IPS-18c (cell line): Measurements from ENCODE around the gene SCARB1.

Source experiments
- H3K4me3 ChIP-seq: 2 replicates; pipeline ENCODE4 v1.7.0; 2013; ENCODE audit warnings: low read depth, mild to moderate bottlenecking, low read length, moderate library complexity; ENCODE audit not compliant: insufficient read depth
- H3K9me3 ChIP-seq: one replicate; pipeline ENCODE4 v1.6.1; 2013; ENCODE audit warnings: mild to moderate bottlenecking, low read length, moderate library complexity; ENCODE audit not compliant: control insufficient read depth, insufficient read depth

SCARB1 gene

DNA sequence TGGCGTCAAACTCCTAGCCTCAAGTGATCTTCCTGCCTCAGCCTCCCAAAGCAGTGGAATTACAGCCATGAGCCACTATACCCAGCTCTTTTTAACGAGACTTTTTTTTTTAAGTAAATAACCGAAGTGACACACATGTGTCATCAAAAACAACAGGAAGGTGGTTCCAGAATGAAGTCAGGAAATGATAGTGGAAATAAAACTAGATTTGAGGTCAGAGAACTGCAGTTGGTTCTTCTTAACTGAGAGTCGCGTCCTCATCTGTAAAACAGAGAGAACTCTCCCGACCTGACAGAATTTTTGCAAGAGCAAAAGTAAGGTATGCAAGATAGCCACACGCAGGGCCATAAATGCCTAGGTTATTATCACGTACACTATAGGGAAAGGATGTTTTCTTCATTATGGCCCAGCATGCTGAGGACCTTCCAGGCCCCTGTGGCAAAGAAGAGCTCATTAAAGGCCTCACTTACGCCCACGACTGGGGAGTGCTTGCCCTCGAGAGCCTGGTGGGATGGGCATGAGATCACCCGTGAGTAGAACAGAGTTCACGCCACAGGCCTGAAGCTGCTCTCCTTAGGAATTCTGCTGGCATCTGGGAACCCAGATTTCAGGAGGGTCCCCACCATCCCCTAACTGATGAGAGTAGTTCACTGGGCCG lies 67.2 kb downstream of the SCARB1 start:
- Histone ChIP-seq H3K9me3 (no peaks in the 10 kb centered on the region), H3K4me3 (no peak overlapping the region)

DNA sequence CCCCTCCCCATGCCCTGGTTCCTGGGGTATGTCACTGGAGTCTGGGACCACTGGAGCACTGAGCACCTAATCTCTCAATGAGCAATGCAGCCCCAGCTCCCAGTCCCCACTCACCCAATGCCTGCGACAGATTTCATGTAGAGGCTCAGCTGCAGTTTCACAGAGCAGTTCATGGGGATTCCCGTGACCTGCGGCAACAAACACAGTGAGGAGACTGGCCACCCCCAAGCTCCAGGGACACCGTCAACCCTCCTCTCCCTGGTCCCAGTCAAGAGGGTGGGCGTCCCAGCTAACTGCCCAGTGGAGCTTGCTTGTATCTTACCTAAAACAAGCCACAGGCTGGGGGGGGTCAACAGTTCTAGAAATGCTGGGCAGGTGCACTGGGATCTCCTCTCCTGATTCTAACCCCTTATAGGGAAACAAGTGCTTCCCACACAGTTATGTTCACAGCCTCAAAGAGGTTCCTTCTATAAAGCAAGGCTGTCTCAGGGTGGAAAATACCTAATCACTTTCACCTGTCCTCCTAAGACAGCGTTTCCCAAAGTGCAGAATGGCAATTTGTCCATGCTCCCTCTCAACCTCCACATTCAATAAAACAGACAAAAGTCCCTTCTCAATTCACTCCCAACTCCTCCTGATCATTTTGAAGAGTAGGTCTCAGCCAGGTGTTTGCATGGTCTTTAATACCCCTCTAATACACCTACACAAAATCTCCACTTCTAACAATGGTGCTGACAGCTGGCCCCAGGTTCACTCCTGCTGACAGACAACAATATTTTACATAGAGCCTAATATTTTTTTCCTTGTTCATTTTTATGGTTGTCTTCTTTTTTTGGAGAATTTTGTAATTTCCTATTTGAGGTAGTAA lies 68.3 kb downstream of the SCARB1 start:
- no peak overlapping the region for H3K4me3 ChIP-seq
- H3K9me3 ChIP-seq = no peaks in the 10 kb centered on the region

DNA sequence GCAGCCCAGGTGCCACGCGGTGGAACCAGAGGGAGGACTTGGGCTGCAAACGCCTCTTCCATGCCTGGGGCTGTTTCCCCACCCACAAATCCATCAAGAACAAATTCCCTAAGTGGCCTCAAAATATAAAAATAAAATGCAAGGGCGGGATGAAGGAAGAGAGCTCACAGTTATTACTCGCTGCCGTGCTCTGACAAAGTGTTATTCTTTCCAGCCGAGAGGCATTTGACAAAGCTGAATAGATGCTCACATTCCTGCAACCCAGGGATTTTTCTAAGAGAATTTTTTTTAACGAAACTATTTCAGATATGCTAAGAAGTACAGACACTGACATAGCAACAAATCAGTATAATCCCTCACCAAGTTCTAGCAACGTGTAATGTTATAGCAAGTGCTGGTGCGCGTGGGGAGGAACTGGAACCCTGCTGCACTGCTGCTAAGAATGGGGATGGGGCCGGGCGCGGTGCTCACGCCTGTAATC lies 70.7 kb downstream of the SCARB1 start:
- Histone ChIP-seq H3K9me3 (no peaks in the 10 kb centered on the region), H3K4me3 (no peak overlapping the region)

DNA sequence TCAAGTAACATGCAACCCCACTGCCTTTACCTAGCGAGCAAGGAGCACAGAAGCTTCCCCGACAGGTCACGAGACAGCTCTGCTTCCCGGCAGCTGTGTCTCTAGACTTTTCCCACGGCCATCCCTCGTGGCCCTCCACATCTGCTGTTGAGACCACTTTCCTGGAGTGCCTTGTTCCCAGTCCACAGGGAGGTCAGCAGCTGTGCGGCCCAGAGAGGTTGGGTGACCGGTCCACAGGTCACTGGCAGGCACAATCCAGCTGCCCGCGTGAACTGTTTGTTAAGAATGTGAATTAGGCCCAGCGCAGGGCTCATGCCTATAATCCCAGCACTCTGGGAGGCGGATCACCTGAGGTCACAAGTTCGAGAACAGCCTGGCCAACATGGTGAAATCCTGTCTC lies 71.5 kb downstream of the SCARB1 start:
- Histone ChIP-seq H3K4me3 (no peak overlapping the region), H3K9me3 (no peaks in the 10 kb centered on the region)

DNA sequence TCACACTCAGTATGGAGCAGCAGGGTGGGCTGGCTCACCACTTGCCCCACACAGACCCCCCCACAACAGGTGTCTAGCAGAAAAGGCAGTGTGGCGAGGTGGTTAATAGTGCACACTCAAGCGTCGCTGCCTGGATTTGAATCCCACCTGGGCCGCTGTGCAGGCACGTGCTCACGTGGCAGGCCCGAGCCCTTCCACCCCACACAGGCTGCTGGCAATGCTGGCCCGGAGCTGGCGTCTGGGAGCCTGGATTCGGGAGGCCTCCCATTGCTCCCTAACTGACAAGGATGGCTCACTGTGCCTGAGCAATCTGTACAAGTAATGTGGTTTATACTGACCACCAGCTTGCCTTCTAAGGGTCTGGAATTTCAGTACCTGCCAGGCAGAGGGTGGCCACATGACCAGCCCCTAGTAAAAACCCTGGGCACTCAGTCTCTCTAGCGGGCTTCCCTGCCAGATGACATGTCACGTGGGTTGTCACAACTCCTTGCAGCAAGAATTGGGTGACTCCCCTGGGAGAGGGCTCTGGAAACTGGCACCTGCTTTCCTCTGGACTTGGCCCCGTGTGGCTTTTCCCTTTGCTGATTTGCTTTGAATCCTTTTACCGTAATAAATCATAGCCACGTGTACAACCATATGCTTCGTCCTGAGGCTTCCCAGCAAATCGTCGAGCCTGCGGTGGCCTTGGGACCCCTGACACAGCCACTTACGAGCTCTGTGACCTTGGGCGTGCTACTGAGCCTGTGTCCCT lies 72.8 kb downstream of the SCARB1 start:
- H3K9me3 ChIP-seq = no peaks in the 10 kb centered on the region
- H3K4me3 ChIP-seq = no peak overlapping the region

DNA sequence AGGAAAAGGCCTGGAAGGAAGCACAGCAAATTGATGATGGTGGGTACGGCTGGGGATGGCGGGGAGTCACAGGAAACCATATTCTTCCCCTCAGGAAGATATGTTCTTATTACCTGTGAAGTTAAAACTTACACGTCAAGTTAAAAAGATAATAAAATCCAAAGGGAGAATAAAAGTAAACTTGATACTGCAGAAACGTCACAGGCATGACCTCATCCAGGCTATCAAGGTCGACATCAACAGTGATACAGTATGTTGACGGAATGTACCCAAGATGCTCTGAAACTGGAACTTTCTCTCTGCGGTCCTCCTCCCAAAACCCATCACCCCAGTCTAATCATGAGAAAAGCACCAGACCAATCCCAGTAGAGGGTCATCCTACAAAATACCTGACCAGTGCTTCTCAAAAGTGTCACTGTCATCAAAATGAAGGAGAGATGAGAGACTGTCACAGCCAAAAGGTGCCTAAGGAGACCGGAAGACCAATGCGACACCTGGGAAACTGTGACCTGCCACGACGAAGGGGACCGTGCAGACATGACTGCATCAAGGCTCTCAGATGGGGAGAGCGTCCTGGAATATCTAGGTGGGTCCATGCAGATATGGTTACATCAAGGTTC lies 74.6 kb downstream of the SCARB1 start:
- no peak overlapping the region for H3K4me3 ChIP-seq
- H3K9me3 ChIP-seq = no peaks in the 10 kb centered on the region

DNA sequence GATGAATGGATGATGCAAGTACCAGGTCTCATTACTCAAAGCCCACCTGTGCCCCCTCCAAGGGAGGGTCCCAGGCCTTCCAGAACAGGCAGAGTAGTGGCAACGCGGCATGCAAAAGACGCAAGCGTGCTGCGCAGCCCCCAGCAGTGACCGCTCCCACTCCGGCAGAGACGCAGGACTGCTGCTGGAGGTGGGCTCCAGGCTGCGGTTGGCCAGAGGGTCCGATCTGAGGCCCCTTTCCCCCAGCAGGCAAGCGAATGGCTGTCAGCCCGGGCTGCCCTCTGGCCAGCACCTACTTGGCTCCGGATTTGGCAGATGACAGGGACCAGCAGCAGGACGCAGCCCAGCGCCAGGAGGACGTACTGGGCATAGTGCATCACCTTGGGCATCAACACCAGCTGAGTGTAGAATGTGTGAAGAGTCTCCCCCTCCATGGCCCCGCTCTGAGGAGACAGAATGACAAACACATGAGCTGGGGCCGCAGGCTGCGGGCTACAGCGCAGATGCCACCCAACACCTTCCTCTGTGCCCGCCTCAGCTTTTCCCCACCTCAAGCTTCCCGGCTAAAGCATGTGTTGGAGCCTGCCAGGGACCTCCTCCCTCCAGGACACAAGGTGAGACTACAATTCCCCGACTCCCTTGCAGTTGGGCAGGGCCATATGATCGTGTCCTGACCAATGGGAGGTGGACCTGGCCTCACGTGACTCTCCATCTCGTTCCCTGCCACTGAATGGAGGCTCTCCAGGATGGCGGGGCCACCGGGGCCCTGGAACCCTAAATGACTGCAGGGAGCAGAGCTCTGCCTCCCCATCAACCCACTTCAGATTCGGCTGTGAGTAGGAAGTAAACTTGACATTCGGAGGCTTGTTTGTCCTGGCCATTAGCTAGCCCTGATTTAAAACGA lies 77.4 kb downstream of the SCARB1 start:
- Histone ChIP-seq H3K9me3 (no peaks in the 10 kb centered on the region), H3K4me3 (peak overlapping the region; percentile 6; the same call in 1 of the 2 replicates)

DNA sequence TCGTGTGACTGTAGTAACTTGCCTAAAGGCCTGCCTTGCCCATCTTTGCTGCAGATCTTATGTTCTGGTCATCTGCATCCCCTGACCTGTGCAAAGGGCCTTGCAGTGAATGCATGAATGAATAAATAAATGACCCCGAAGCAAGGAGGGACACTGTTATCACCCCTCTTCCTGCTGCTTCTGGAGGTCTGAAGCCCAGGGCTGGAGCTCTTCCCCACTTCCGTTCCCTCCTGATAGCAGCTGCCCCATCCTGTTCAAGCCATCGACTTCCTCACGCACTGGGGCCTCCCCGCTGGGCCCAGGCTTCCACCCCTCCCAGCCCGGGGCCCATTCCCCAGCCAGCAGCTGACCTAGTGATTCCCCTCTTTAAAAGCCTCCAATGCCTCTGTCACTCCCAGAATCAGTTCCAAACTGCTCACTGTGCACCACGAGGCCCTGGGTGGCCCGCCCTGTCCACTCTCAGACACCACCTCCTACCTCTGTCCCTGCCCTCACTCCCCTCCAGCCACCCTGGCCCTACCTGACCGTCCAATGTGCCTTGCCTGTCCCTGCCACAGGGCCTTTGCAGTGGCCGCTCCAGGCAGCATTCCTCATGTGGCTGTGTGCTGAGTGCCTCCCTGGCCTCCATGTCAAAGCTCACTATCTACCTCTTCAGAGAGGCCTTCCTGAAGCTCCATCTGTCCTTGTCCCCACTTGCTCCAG lies 78.6 kb downstream of the SCARB1 start:
- Histone ChIP-seq H3K9me3 (no peaks in the 10 kb centered on the region), H3K4me3 (no peak overlapping the region)

DNA sequence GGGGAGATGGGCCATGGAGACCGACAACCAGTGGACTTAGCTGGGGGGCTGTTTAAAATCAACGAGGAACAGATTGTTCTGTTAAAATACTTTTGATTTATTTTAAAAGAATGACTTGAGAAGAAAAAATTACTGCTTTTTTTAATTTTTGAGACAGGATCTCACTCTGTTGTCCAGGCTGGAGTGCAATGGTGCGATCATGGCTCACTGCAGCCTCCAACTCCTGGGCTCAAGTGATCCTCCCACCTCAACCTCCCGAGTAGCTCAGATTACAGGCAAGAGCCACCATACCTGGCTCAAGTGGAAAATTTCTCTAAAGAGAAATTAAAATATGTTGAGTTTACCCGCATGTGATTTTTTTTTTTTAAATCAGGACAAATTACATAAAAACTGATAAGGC lies 80.6 kb downstream of the SCARB1 start:
- Histone ChIP-seq H3K9me3 (no peaks in the 10 kb centered on the region), H3K4me3 (no peak overlapping the region)

DNA sequence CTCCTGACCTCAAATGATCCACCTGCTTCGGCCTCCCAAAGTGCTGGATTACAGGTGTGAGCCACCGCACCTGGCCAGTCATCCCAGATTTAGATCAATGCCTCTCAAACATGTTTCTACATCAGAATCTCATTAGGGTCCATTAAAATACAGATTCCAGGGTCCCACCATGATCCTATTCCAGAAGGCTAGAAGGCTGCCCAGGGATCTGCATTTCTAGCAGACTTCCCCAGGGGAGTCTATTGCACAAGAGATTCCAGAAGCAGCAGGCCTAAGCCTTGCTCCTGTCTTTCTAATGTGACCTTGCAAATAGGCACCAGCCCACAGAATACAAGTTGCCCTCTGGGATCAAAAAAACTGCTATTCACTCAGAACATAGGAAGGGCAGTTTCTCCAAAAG lies 81.5 kb downstream of the SCARB1 start:
- no peak overlapping the region for H3K4me3 ChIP-seq
- H3K9me3 ChIP-seq = no peaks in the 10 kb centered on the region

DNA sequence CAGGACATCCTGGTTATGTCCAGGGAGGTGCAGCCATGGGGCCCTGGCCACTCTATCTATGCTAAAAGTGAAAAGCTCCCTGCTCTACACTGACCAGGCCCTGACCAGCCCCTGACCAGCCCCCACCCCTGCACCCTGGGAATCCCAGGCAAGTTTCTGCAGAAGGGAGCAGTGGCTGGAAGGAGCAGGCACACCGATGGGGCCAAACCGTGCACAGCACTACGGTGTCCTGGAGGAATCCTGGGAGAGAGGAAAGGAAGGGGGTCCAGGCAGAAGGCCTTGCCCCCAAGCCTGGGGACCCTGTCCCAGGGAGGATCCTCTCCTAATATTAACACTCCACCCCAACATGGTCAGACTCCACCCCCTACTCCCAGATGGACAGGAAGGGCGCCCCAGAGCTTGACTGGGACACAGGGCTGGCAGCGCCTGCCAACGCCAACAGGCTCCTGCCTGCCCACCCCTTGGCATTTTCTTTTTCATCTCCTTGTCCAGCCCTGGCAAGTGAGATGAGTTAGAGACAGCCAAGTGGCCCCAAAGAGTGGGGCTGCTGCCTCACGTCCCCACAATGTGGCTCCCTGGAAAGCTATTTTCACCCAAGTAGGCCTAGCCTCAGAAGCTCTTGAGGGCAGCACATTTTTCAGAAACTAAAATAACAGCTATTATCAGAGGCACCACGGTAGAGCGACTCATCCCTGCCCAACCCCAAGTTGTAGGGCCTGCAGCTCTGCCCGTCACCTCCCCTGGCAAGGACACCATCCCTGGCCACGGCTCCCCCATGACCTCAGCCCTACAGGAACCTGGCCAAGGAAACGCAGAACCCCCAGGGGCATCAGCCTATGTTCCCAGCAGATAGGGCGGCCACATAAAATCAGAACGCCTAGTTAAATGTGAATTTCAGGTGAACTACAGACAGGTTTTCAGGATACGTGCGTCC lies 82.6 kb downstream of the SCARB1 start:
- Histone ChIP-seq H3K9me3 (no peaks in the 10 kb centered on the region), H3K4me3 (no peak overlapping the region)

DNA sequence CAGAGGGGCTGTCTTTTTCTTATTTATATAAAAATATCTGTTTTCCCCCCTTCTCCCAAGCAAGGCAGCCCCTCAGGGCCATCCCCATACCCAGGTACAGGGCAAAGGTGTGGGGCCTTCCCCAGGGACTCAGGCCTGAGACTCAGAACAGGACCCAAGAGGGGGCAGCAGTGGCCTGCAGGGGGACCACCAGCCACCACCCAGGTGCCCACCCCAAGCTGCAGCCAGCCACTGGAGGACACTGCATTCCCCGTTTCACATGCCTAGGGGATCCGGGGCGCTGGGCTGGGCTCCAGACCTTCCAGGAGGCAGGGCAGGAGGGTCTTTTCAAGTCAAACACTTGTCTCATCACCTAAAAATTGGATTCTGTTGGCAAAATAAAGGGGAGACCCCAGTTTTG lies 83.3 kb downstream of the SCARB1 start:
- Histone ChIP-seq H3K4me3 (no peak overlapping the region), H3K9me3 (no peaks in the 10 kb centered on the region)

DNA sequence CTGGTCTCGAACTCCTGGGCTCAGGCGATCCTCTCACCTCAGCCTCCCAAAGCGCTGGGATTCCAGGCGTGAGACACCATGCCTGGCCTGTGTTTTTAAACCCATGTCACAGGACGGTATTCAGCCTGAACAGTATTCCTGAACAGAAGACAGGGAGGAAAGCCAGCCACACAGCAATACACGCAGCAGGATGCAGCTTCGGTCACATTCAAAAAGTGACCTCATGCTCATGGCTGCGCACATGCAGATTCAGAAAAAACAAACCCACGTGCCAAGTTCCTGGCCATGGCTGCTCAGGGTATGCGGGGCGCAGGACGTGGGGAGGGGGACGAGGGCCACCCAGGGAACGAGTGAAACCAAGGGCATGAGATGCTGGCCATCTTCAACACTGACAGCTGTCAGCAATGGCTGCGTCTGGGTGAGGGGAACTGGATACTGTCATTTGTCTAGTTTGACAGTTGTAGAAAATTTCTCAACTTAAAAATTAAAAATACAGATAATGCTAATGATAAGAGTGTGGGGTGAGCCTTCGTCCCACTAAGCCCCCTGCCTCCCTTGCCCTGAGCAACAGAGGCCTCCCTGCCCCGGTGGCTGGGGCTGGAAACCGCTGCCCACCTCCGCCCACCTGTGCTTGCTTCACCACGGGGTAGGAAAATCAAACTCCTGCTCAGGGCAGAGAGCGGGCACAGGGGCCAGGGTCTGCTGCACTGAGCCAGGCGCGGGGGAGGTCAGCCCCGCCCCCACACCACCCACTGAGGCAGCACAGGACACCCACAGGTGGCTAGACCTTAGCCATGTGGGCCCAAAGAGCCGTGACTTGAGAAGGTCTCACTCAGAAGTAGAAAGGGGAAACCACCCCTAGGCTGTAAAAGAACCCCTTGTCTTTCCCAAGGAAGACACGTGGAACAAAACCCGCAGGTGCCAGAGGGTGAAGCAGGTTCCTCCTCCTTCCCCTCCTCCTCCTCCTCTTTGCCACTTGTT lies 84.2 kb downstream of the SCARB1 start:
- Histone ChIP-seq H3K9me3 (no peaks in the 10 kb centered on the region), H3K4me3 (no peak overlapping the region)

DNA sequence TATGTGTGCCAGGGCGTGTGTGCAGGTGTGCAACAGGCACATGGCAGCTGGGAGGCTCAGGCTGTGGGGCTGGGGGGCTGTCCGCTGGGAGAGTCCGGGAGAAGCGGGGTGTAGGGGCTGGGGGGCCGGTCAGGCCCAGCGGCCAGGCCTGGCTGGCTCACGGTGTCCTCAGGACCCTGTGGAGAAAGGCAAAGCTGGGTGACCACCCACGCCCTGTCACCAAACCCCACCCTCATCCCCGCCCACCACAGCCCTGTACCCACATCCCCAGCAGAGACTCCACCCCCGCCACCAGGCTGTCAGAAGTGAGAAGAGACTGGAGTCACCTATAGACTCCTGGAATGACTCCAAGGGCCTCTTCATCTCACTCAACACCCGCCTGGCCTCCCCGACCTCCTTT lies 85.3 kb downstream of the SCARB1 start:
- H3K4me3 ChIP-seq = no peak overlapping the region
- no peaks in the 10 kb centered on the region for H3K9me3 ChIP-seq
